ENCODE data around the gene MACROD1. TPM values are rescaled to one million over a fixed set of nuclear protein-coding genes. Genes with fewer than 3 reads are reported as not detected.

The MACROD1 gene
- total and polyA plus RNA-seq, 2 donors = 9.7 to 16.6 TPM

DNA sequence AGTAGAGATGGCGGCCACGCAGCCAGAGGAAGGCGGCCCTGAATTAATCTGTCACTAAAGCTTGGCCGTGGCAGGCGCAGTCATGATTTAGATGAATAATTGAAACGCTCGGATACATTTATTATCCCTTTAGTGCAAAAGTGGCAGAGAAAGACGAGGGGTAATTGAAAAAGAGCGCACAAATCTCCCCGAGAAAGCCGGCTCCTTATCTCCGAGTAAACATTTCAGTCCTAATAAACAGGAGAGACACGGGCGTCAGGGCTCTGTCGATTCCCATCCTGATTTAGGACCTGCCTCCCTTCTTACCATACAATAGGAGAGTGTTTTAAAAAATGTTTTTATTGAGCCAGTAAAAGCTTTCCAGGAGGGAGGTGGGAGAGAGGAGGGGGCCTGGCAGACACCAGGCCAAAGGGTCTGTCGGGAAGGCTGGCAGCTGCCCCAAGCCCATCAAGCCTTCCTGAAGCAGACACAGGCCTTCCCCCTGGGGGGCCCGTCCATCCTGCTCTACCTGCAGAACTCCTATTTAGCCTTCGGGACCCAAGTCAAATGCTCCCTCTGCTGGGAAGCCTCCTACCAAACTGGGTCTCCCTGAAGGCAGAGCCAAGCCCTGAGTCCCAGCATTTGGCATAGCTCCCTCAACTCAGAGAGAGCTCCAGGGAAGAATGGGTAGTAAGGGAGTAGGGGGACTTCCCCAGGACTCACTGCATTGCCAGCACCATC is 156.8 kb downstream of the MACROD1 start:
- no peak for DNase-seq (ENCODE audit: low read depth in 6 of 9, low spot score in 9 of 9)
- H3K4me3 ChIP-seq (ENCODE audit: low read length in 2 of 2) = no peak overlapping the region
- H3K27me3 ChIP-seq (ENCODE audit: control insufficient read depth in 2 of 2, insufficient read depth in 1 of 2, low read length in 1 of 2) = peaks cover 28 to 49% of the 10 kb centered on the region in 2 donors
- H3K27ac ChIP-seq (ENCODE audit: low read depth in 1 of 2, low read length in 1 of 2) = no peak overlapping the region
- peaks cover 5 to 19% of the 10 kb centered on the region in 2 donors for H3K9me3 ChIP-seq (ENCODE audit: control insufficient read depth in 2 of 2, insufficient read depth in 1 of 2, low read length in 1 of 2)
- H3K36me3 ChIP-seq (ENCODE audit: control insufficient read depth in 2 of 2, insufficient read depth in 2 of 2, low read length in 1 of 2) = no peaks in the 10 kb centered on the region
- WGBS = 95% methylated on average over 18 of the region's 18 CpGs
- peaks cover 0 to 11% of the 10 kb centered on the region in 2 donors for H3K4me1 ChIP-seq (ENCODE audit: control insufficient read depth in 2 of 2, insufficient read depth in 2 of 2, low read length in 2 of 2)

DNA sequence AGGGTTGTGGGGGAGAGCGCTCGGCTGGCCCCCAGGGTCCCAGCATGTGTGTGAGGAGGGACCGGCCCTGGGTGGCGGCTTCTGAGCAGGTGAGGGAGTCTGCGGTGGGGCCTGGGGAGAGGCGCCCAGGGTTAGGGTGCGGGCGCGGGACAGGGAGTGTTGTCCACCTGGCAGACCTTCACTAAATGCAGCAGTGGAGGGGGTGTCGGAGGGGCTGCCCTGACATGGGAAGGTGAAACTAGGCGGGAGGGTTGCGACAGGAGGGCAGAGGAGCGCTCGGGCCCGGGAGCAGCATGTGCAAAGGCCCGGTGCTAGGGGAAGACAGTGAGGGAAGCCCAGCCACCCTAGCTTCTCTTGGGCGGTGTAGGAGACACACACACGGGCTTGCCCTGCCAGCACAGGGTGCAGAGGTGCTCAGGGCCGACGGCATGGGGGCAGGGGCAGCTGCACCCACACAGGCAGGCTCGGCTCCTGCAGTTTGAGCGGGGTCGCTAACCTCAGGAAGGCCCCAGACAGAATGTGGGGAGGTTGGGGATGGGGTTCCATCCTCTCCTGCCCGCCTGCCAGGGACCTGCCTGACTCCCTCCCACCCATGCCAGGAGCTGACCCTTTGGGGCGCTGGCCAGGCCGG is 157.5 kb downstream of the MACROD1 start:
- H3K4me1 ChIP-seq (ENCODE audit: control insufficient read depth in 2 of 2, insufficient read depth in 2 of 2, low read length in 2 of 2) = peaks cover 0 to 11% of the 10 kb centered on the region in 2 donors
- DNase-seq (ENCODE audit: low read depth in 6 of 9, low spot score in 9 of 9) = no peak
- 94% methylated on average over 26 of the region's 26 CpGs for WGBS
- peaks cover 28 to 51% of the 10 kb centered on the region in 2 donors for H3K27me3 ChIP-seq (ENCODE audit: control insufficient read depth in 2 of 2, insufficient read depth in 1 of 2, low read length in 1 of 2)
- H3K27ac ChIP-seq (ENCODE audit: low read depth in 1 of 2, low read length in 1 of 2) = no peak overlapping the region
- peaks cover 5 to 19% of the 10 kb centered on the region in 2 donors for H3K9me3 ChIP-seq (ENCODE audit: control insufficient read depth in 2 of 2, insufficient read depth in 1 of 2, low read length in 1 of 2)
- H3K36me3 ChIP-seq (ENCODE audit: control insufficient read depth in 2 of 2, insufficient read depth in 2 of 2, low read length in 1 of 2) = no peaks in the 10 kb centered on the region
- H3K4me3 ChIP-seq (ENCODE audit: low read length in 2 of 2) = no peak overlapping the region

DNA sequence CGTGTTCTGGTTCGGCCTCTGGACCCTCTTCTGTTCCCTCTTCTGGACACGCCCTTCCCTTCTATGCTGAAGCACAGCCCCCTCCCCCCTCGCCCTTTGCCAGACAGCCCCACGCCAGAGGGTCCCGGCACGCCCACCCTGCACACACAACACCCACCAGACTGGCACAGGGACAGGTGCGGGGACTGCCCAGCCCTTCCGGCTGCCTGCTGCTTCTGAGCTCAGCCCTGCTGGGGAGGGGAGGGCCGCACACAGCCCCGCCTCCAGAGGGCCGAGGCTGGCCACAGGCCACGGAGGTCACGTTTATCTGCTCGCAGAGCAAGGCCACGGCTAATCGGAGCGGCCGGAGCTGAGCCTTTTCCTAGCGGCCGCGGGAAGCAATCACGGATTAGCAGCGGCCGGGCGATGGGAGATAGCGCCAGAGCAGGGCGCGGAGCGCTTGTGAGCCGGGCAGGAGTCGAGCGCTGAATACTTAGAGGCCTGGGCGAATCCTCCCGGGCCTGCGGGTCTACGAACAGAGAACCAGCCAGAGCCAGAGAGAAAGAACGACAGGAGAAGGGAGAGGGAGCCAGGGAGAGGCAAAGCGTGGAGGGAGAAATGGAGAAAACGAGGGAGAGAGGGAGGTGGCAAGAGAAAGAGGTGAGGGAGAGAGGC is 158.2 kb downstream of the MACROD1 start:
- H3K27me3 ChIP-seq (ENCODE audit: control insufficient read depth in 2 of 2, insufficient read depth in 1 of 2, low read length in 1 of 2) = peaks cover 28 to 52% of the 10 kb centered on the region in 2 donors
- H3K4me3 ChIP-seq (ENCODE audit: low read length in 2 of 2) = no peak overlapping the region
- H3K4me1 ChIP-seq (ENCODE audit: control insufficient read depth in 2 of 2, insufficient read depth in 2 of 2, low read length in 2 of 2) = peaks cover 0 to 9% of the 10 kb centered on the region in 2 donors
- 12% methylated on average over 40 of the region's 40 CpGs for WGBS
- H3K36me3 ChIP-seq (ENCODE audit: control insufficient read depth in 2 of 2, insufficient read depth in 2 of 2, low read length in 1 of 2) = no peaks in the 10 kb centered on the region
- H3K27ac ChIP-seq (ENCODE audit: low read depth in 1 of 2, low read length in 1 of 2) = peak overlapping the region in 1 of 2 donors; percentile 15
- DNase-seq (ENCODE audit: low read depth in 6 of 9, low spot score in 9 of 9) = no peak
- H3K9me3 ChIP-seq (ENCODE audit: control insufficient read depth in 2 of 2, insufficient read depth in 1 of 2, low read length in 1 of 2) = peaks cover 5 to 19% of the 10 kb centered on the region in 2 donors

DNA sequence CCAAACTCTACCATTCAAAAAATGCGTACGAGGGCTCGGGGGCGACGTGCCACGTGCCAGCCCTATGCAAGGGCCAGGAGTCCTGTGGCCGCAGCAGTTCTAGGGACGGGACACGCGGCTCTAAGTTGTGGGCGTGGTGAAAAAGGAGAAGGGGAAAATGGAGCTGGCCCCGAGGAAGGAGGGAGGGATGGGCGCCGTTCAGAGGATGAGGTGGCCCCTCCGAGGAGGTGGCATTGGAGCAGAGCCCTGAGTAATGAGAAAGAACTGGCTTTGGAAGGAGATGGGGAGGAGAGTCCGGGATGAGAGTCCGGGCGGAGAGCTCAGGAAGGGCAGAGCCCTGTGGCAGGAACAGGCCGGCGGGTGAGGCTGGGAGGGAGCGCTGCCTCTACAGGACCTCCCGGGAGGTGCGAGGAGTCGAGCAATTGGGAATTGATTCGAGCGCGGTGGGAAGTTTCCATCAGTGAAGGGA is 158.7 kb downstream of the MACROD1 start:
- peaks cover 0 to 10% of the 10 kb centered on the region in 2 donors for H3K4me1 ChIP-seq (ENCODE audit: control insufficient read depth in 2 of 2, insufficient read depth in 2 of 2, low read length in 2 of 2)
- peaks cover 28 to 58% of the 10 kb centered on the region in 2 donors for H3K27me3 ChIP-seq (ENCODE audit: control insufficient read depth in 2 of 2, insufficient read depth in 1 of 2, low read length in 1 of 2)
- no peak for DNase-seq (ENCODE audit: low read depth in 6 of 9, low spot score in 9 of 9)
- H3K27ac ChIP-seq (ENCODE audit: low read depth in 1 of 2, low read length in 1 of 2) = no peak overlapping the region
- 3% methylated on average over 27 of the region's 27 CpGs for WGBS
- H3K9me3 ChIP-seq (ENCODE audit: control insufficient read depth in 2 of 2, insufficient read depth in 1 of 2, low read length in 1 of 2) = peaks cover 5 to 19% of the 10 kb centered on the region in 2 donors
- H3K36me3 ChIP-seq (ENCODE audit: control insufficient read depth in 2 of 2, insufficient read depth in 2 of 2, low read length in 1 of 2) = no peaks in the 10 kb centered on the region
- no peak overlapping the region for H3K4me3 ChIP-seq (ENCODE audit: low read length in 2 of 2)

DNA sequence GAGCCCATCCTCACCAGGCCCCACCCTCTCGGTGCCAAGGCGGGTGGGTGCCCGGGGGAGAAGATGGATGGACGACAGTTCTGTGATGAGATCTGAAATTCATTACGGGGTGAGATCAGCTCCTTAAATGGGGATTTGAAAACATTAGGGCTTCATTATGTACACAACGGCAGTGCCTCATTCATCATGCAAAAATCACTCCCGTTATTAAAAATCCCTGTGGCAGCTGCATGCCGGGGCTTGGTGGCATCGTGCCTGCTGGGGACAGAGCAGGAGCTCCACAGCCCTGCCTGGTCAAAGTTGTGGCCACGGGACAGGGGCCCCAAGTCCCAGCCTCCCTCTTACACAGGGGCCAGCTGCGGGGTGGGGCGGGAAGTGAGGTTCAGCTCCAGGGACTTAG is 159.5 kb downstream of the MACROD1 start:
- peaks cover 5 to 19% of the 10 kb centered on the region in 2 donors for H3K9me3 ChIP-seq (ENCODE audit: control insufficient read depth in 2 of 2, insufficient read depth in 1 of 2, low read length in 1 of 2)
- DNase-seq (ENCODE audit: low read depth in 6 of 9, low spot score in 9 of 9) = no peak
- WGBS = 83% methylated on average over 12 of the region's 12 CpGs
- H3K4me1 ChIP-seq (ENCODE audit: control insufficient read depth in 2 of 2, insufficient read depth in 2 of 2, low read length in 2 of 2) = peaks cover 0 to 16% of the 10 kb centered on the region in 2 donors
- H3K36me3 ChIP-seq (ENCODE audit: control insufficient read depth in 2 of 2, insufficient read depth in 2 of 2, low read length in 1 of 2) = no peaks in the 10 kb centered on the region
- no peak overlapping the region for H3K4me3 ChIP-seq (ENCODE audit: low read length in 2 of 2)
- H3K27ac ChIP-seq (ENCODE audit: low read depth in 1 of 2, low read length in 1 of 2) = no peak overlapping the region
- H3K27me3 ChIP-seq (ENCODE audit: control insufficient read depth in 2 of 2, insufficient read depth in 1 of 2, low read length in 1 of 2) = peaks cover 33 to 65% of the 10 kb centered on the region in 2 donors

DNA sequence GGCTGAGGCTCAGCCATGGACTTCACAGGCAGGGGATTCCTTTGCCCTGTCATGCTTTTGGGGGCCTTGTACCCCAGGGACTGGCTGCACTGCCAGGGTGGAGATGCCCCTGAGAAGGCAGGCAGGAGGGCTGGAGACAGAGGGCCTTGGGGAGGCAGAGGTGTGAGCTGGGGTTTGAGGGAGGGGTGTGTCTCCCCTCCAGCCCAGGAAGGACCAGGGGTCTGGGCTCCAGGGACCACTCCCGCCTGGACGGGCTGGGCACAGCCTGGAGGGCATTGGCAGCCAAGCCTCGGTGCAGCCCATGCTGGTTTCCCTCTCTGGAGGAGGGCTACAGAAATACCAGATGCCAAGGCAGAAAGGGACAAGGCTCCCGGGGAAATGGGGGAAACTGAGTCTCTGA is 160.2 kb downstream of the MACROD1 start:
- peaks cover 5 to 16% of the 10 kb centered on the region in 2 donors for H3K9me3 ChIP-seq (ENCODE audit: control insufficient read depth in 2 of 2, insufficient read depth in 1 of 2, low read length in 1 of 2)
- H3K36me3 ChIP-seq (ENCODE audit: control insufficient read depth in 2 of 2, insufficient read depth in 2 of 2, low read length in 1 of 2) = no peaks in the 10 kb centered on the region
- H3K27me3 ChIP-seq (ENCODE audit: control insufficient read depth in 2 of 2, insufficient read depth in 1 of 2, low read length in 1 of 2) = peaks cover 40 to 72% of the 10 kb centered on the region in 2 donors
- no peak overlapping the region for H3K27ac ChIP-seq (ENCODE audit: low read depth in 1 of 2, low read length in 1 of 2)
- H3K4me1 ChIP-seq (ENCODE audit: control insufficient read depth in 2 of 2, insufficient read depth in 2 of 2, low read length in 2 of 2) = peaks cover 0 to 20% of the 10 kb centered on the region in 2 donors
- no peak for DNase-seq (ENCODE audit: low read depth in 6 of 9, low spot score in 9 of 9)
- 94% methylated on average over 4 of the region's 4 CpGs for WGBS
- H3K4me3 ChIP-seq (ENCODE audit: low read length in 2 of 2) = no peak overlapping the region

DNA sequence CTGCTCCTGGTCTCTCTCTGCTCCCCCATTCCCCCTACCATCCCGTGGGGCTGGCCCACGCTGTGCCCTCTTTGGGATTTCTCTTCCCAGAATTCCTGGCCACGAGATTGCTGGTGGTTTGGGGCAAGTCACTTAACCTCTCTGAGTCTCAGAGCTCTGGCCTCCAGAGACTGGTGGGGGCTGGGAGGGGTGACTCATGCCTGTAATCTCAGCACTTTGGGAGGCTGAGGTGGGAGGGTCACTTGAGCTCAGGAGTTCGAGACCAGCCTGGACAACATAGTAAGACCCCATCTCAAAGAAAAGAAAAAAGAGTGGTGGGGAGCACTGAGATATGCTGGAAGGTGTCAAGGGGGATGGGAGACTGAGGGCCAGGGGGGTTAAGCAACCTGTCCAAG is 161.3 kb downstream of the MACROD1 start:
- no peak overlapping the region for H3K4me3 ChIP-seq (ENCODE audit: low read length in 2 of 2)
- peaks cover 0 to 5% of the 10 kb centered on the region in 2 donors for H3K9me3 ChIP-seq (ENCODE audit: control insufficient read depth in 2 of 2, insufficient read depth in 1 of 2, low read length in 1 of 2)
- peaks cover 4 to 28% of the 10 kb centered on the region in 2 donors for H3K4me1 ChIP-seq (ENCODE audit: control insufficient read depth in 2 of 2, insufficient read depth in 2 of 2, low read length in 2 of 2)
- 85% methylated on average over 4 of the region's 4 CpGs for WGBS
- no peak overlapping the region for H3K27ac ChIP-seq (ENCODE audit: low read depth in 1 of 2, low read length in 1 of 2)
- peaks cover 47 to 80% of the 10 kb centered on the region in 2 donors for H3K27me3 ChIP-seq (ENCODE audit: control insufficient read depth in 2 of 2, insufficient read depth in 1 of 2, low read length in 1 of 2)
- DNase-seq (ENCODE audit: low read depth in 6 of 9, low spot score in 9 of 9) = no peak
- H3K36me3 ChIP-seq (ENCODE audit: control insufficient read depth in 2 of 2, insufficient read depth in 2 of 2, low read length in 1 of 2) = no peaks in the 10 kb centered on the region

DNA sequence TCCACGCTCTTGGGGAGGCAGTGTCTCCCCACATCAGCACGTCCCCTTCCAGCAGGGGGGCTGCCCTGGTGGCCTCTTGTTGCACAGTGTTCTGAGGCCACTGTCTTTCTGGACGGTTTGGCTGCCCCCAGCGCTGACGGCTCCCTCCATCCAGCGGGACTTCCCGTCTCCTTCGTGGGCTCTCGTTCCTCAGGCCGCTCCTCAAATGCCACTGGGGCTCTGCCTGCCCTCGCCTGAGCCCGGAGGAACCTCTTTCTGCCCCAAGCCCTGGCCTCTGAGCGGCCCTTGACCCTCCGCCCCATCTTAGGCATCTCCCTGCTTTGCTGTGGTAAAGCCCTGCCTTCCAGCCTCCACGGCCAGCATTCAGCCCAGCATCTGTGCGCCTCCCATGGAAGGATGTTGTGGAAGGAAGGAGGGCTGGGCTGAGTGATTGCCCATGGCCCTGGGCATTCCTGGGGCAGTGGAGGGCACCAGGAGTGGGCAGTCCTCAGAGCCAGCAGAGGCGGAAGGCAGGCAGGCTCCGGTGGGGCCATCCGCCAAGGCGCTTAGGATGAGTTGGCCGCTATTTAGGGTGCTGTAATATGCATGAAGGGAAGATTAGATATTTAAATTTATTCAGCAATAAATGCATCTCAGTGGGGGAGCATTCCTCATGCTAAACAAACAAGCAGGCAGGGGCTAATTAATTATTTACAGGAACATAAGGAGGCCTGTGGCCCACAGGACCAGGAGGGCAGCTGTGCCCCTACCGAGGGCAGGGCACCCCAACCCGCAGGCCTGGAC is 161.9 kb downstream of the MACROD1 start:
- no peak overlapping the region for H3K4me3 ChIP-seq (ENCODE audit: low read length in 2 of 2)

More for the DNA sequence above, 161.9 kb downstream of the MACROD1 start:
- H3K27ac ChIP-seq (ENCODE audit: low read depth in 1 of 2, low read length in 1 of 2) = no peak overlapping the region
- 75% methylated on average over 23 of the region's 23 CpGs for WGBS
- H3K9me3 ChIP-seq (ENCODE audit: control insufficient read depth in 2 of 2, insufficient read depth in 1 of 2, low read length in 1 of 2) = peaks cover 0 to 4% of the 10 kb centered on the region in 2 donors
- peaks cover 6 to 32% of the 10 kb centered on the region in 2 donors for H3K4me1 ChIP-seq (ENCODE audit: control insufficient read depth in 2 of 2, insufficient read depth in 2 of 2, low read length in 2 of 2)
- DNase-seq (ENCODE audit: low read depth in 6 of 9, low spot score in 9 of 9) = no peak
- peaks cover 49 to 80% of the 10 kb centered on the region in 2 donors for H3K27me3 ChIP-seq (ENCODE audit: control insufficient read depth in 2 of 2, insufficient read depth in 1 of 2, low read length in 1 of 2)
- H3K36me3 ChIP-seq (ENCODE audit: control insufficient read depth in 2 of 2, insufficient read depth in 2 of 2, low read length in 1 of 2) = peaks cover 0 to under 1% of the 10 kb centered on the region in 2 donors

All from thymus (tissue), 11 donors.